ENCODE data around the gene PROM1. TPM values are rescaled to one million over a fixed set of nuclear protein-coding genes. Genes with fewer than 3 reads are reported as not detected.

PROM1 gene
- total RNA-seq, 1 experiment from 2014 or later = 17.7 TPM

- POLR2A ChIA-PET = no interaction called here
- intact Hi-C loops (cut with micrococcal nuclease) = no loop called here
- H2AFZ ChIP-seq (ENCODE audit: low read depth, low read length, poor library complexity, severe bottlenecking) = no peak overlapping the region
- no peak for DNase-seq (ENCODE audit: low read depth, low spot score)
- TF ChIP-seq EZH2phosphoT487 (IDR thresholded peaks at IDR 0.05; ENCODE audit: borderline replicate concordance) = no peak
- TF ChIP-seq POLR2AphosphoS5 (IDR thresholded peaks at IDR 0.05; ENCODE audit: low read depth, low read length) = no peak
- no peak for TF ChIP-seq YY1 (IDR thresholded peaks at IDR 0.05; ENCODE audit: extremely low read depth, insufficient replicate concordance, low read depth, low read length)
- TF ChIP-seq REST (IDR thresholded peaks at IDR 0.05; ENCODE audit: low read depth) = no peak
- TF ChIP-seq EGR1 (IDR thresholded peaks at IDR 0.05; ENCODE audit: low read depth) = no peak
- TF ChIP-seq ATF3 (IDR thresholded peaks at IDR 0.05) = no peak
- no peak for TF ChIP-seq POLR2A (IDR thresholded peaks at IDR 0.05; ENCODE audit: borderline replicate concordance, extremely low read depth, insufficient read depth, insufficient read length)
- no peak for TF ChIP-seq FOSL1 (IDR thresholded peaks at IDR 0.05; ENCODE audit: low read depth)
- no peak for TF ChIP-seq SP1 (IDR thresholded peaks at IDR 0.05; ENCODE audit: low read depth)
- no peak for TF ChIP-seq ELF1 (IDR thresholded peaks at IDR 0.05; ENCODE audit: borderline replicate concordance, low read depth)
- no peak for TF ChIP-seq JUND (IDR thresholded peaks at IDR 0.05)
- TF ChIP-seq ZNF274 (IDR thresholded peaks at IDR 0.05; ENCODE audit: low read depth, low read length) = no peak
- TF ChIP-seq CBX3 (IDR thresholded peaks at IDR 0.05; ENCODE audit: low read depth) = no peak
- TF ChIP-seq ZBTB33 (IDR thresholded peaks at IDR 0.05; ENCODE audit: extremely low read depth, insufficient replicate concordance, low read length) = no peak
- TF ChIP-seq CEBPB (IDR thresholded peaks at IDR 0.05; ENCODE audit: low read depth) = no peak
- H3K27me3 ChIP-seq (ENCODE audit: insufficient read depth, low read length) = no peaks in the 10 kb centered on the region
- CTCF ChIA-PET = no interaction called here
- RAD21 ChIA-PET (ENCODE audit: low non-redundant PET in 1 of 2, low total read pairs in 2 of 2, uncharacterized antibody in 2 of 2, unreplicated experiment in 2 of 2) = no interaction called here
- no peaks in the 10 kb centered on the region for H3K9me2 ChIP-seq (ENCODE audit: insufficient read depth)
- no peaks in the 10 kb centered on the region for H3K36me3 ChIP-seq (ENCODE audit: control insufficient read depth in 1 of 2, insufficient read depth in 2 of 2, low read length in 2 of 2)
- H3K27ac ChIP-seq (ENCODE audit: low read depth, low read length) = no peak overlapping the region
- H3K9ac ChIP-seq (ENCODE audit: low read length) = no peak overlapping the region
- ATAC-seq = no peak
- no peaks in the 10 kb centered on the region for H3K9me3 ChIP-seq (ENCODE audit: control insufficient read depth in 1 of 2, insufficient read depth in 1 of 2, low read depth in 1 of 2, low read length in 2 of 2)
- no peaks in the 10 kb centered on the region for H4K20me1 ChIP-seq (ENCODE audit: insufficient read depth)
- no peak overlapping the region for H3K4me2 ChIP-seq (ENCODE audit: low read length)
- H3K4me1 ChIP-seq (ENCODE audit: control insufficient read depth in 1 of 2, insufficient read depth in 2 of 2, low read length in 2 of 2) = no peaks in the 10 kb centered on the region
- no peaks in the 10 kb centered on the region for H3K79me2 ChIP-seq (ENCODE audit: insufficient read depth, low read length)
- H3K4me3 ChIP-seq (replicated peaks in 1 of 2; ENCODE audit: low read depth in 1 of 2, low read length in 2 of 2) = no peak overlapping the region
- BruUV-seq (replicated peaks) = no TSS peak
Observed at GRCh38 chr4:16050669-16051068, 33.2 kb downstream of the PROM1 start.

Data from HCT116 (cell line).